ENCODE data around the gene L1CAM. TPM values are rescaled to one million over a fixed set of nuclear protein-coding genes. Genes with fewer than 3 reads are reported as not detected.
A peak's percentile ranks its signal among the peaks of the same experiment; 100 is the strongest.

L1CAM gene
- total RNA-seq, 1 donor from 2014 or later, result 0.13 TPM

DNA sequence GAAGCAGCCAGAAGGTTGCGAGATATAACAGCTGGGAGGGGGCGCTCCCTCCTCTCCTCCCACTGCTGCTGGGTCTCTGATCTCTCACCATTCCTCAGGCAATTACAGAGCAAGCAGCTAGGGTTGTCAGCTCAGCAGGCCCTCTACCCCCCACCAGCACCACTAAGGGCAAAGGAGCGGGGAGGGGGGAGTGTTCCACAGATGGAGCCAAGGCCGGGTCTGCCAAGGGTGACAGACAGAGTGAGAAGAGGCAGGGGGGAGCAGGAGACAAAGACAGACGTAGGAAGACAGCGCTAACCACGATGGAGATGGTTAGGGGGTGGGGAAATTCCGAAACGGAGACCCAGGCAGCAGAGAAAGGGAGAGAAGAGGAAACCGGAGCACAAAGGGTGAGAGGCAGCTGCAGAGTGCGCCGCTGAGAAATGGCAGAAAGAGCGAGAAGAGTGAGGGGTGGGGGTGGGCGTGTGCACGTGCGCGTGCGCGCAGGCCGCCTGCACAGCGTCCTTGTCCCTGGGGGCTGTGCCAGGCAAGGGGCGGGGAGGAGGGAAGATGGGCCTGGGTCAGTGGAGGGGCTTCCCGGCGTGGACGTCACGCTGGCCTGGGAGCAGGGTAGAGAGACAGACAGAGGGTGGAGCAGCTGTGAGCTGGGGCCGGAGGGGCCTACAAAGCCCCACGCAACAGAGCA, 6.9 kb downstream of the L1CAM start:
- no peak for DNase-seq (ENCODE audit: low read depth in 2 of 2)

DNA sequence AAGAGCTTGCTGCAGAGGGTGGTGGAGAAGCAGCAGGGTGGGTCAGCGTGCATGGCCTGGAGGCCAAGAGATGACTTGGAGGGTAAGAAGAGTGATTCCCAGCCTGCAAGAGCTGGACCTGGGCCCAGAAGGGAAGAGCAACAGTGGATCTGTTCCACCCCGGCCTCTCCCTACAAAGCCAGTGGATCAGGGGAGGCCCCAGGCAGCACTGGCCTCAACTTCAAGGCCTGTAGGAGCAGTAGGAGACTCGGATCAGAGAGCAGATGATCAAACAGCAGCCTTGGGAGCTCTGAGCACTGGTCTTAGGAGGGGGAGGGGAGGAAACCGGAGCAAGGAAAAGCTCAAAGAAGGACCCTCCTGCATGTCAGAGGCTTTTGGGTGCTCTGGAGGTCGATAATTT, 7.6 kb downstream of the L1CAM start:
- DNase-seq (ENCODE audit: low read depth in 2 of 2), result no peak

DNA sequence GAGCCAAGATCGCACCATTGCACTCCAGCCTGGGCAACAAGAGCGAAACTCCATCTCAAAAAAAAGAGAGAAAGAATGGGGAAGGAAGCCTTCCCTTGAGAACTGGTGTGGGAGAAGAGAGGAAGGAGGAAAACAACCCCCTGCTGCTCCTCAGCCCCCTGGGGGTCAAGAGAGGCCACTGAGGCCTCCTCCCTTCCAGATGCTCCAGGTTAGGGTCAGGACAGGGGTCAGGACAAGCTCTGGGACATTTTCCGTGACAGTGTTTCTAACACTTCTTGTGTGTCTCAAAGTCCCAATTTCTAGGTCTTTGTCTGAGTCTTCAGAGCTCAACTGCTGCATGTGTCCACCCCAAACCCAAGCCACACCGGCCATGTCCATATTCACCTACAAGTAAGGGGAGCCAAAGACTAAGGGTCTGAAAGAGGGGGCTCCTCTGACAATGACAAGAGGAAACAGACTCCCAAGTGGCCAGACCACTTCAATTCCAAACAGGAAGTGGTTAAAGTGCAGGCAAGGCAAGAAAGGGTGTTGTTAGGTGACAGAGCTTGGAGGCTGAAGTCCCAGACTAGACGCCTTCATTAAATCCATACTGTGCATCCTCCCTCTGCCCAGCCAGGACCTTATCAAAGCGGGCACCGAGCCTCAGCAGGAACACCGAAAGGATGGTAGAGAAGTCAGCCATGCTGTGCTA, 8.3 kb downstream of the L1CAM start:
- no peak for DNase-seq (ENCODE audit: low read depth in 2 of 2)

DNA sequence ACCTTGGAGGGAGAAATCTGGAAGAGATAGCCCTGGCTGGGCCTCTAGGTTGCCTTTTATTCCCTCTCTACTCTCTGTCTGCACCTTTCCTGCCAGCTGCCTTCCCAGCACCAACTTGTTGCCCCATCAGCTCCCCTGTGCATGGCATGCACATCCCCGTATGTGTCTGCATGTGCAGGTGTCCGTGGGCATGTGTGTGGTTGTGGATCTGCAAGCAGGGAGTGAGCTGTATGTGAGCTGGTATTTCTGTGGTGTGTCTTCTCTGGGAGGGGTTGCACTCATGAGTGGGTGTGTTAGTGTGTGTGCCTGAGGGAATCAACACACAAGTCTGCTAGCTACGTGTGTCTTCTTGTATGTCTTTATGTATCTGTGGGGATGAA, 9.9 kb downstream of the L1CAM start:
- DNase-seq (ENCODE audit: low read depth in 2 of 2), result no peak

DNA sequence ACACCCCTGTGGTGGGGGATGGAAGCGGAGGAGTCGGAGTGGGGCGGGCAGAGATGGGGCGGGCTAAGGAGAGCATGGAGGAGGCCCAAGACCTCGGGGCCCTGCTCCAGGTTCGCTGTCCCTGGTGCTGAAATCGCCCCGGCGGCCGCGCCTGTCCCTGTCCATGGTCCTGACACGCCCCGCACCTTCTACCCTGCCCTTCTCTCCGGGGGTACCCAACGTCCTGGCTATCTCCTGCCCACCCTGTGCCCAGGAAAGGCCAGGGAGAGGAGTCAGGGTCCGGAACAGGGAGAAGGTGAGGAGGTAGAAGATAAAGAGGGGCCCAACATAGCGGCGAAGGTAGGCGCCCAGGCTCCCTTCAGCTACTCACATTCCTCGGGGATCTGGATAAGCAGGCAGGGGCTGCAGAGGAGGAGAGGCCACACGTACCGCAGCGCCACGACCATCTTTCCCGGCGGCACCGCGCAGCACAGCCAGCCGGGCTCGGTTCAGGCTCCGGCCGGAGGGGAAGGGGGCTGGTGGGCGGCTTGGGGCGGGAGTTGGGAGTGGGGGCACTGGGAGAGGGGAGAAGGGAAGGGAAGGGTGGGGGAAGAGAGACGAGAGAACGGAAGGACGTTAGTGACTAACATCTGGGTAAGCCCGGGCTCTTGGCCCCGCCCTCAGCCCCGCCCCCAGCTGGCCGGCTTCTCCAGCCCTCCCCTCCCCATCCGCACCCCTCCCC, 10.4 kb downstream of the L1CAM start:
- peak in 1 of 2 donors; percentile 29 for DNase-seq (ENCODE audit: low read depth in 2 of 2)

DNA sequence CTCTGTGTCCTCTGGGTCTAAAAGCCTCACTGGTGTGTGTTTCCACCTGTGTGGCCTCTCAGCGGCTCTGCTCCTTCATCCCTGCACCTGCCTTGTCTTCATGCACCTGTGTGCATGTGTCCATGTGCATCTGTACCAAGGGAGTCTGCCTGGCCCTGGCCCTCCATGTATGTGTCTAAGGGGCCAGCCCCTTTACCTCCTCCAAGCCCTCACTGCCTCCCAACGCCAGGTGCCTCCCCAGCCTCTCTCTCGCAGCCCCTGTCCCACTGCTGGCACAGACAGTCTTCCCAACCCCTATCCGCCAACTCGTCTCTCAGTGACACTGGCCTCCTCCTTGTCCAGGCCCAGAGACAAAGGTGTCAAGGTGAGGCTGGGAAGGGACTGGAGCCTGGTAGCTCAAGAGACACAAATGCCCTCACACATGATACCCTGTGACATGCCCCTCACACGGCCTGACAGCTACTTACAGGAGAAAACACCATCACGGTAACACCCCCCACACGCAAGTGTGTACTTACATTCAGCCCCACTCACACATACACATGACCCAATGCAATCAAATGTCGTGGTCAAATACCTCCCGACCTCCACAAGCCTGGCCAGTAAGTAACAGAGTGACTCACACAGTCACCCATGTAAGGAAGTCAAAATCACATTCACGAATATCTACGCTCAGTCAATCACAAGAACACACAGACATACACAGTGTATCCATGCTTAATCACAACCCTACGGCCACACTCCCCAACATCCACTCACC, 11.4 kb downstream of the L1CAM start:
- DNase-seq (ENCODE audit: low read depth in 2 of 2), result no peak

DNA sequence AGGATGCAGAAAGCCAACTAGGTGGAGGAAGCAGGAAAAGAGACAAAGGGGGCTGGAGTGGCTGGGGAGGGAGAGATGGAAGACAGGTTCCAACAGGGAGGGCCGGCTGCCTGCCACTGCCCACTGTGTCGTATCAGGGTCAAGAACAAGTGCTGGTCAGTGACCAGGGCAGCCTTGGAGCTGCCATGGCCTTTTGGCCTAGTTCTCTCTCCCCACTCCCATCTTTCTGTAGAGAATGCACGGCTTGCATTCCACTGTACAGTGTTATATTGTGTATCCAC, 11.9 kb downstream of the L1CAM start:
- DNase-seq (ENCODE audit: low read depth in 2 of 2), result no peak

DNA sequence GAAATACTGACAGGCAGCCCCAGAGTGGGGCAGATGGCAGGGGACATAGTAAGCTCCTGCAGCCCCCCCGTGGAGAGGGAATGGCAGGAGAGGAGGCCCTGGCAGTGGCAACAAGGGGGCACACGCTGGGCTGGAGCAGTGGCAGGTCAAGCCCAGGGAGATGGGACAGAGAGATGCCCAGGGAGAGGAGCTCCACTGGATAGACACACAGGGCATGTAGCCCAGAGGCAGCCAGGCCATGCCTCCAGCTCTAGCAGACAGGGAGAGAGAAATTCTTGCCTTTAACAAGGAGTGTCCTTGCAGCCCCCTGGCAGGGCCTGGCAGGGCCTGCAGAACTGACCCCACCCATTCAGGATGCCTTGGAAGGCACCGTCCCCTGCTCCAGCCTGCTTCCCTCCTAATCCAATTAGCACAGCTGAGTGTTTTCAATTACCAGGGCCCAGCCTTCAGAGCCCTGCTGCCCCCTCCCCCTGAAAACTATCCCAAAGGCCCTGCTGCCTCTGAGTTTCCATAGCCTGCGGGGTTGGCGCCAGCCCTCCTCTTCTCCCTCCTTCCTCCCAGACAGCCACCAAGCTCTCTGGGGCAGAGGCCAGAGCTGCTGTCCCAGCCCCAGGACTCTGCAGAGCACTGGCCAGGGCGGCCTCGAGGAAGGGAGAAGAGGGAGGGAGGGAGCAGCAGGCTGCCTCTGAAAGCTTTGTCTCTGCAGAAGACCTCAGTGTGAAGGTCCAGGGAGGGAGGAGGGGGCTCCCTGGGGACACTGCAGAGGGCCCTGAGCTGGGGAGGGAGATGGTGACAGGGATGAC, 12.5 kb downstream of the L1CAM start:
- no peak for DNase-seq (ENCODE audit: low read depth in 2 of 2)

DNA sequence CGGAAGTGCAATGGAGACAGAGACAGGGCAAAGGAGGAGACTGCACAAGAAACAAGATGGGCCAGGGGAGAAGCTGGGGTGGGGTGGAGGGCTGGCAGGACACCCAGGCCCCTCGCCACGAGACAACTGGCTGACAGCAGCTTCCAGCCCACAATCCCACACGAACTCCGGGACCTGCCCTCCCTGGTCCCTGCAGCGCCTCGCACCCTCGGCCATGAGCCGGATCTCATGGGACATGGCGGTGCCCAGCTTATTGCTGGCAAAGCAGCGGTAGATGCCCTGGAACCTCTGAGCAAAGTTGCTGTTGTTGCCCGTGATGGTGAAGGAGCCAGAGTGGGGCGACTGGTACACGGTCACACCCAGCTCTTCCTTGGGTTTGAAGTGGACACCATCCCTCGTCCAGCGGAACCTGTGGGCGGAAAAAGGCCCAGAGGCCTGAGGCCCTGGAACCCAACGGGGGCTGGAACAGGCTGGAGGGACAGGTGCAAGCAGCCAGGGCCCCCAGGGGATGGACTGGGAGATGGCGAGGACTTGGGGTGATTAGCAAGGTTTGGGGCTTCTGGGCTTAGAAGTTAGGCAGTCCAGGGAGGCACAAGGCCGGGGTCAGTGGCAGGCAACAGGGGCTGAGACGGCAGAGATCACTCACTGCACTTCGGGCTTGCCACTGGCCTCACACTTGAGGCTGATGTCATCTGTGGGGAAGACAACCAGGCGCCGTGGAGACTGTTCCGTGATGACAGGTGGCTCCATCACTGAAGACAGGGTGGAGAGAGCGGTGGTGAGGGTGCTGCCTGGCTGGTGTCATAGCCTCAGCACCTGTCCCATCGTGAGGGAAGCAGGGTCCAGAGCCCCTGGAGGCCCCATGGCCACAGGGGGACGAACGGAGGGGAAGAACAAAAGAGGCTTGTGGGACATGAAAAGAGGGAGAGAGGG, 13.8 kb downstream of the L1CAM start:
- no peak for DNase-seq (ENCODE audit: low read depth in 2 of 2)

DNA sequence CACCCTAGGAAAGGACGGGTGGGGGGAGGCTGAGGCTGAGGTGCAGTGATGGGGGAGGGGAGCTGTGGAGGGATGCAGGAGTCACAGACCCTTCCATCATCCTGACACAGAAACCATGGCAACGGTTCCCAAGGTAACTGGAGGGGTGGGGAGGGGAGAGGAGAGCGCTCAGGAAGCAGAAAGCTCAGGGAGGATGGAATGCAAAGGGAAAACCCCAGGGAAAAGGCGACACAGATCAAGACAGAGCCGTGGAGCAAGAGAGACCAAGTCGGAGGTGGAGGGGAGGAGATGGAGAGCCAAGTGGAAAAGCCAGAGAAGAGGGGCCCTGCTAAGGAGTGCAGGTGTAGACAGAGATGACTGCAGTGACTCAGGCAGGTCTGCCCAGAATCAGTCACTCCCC, 14.5 kb downstream of the L1CAM start:
- DNase-seq (ENCODE audit: low read depth in 2 of 2), result no peak

DNA sequence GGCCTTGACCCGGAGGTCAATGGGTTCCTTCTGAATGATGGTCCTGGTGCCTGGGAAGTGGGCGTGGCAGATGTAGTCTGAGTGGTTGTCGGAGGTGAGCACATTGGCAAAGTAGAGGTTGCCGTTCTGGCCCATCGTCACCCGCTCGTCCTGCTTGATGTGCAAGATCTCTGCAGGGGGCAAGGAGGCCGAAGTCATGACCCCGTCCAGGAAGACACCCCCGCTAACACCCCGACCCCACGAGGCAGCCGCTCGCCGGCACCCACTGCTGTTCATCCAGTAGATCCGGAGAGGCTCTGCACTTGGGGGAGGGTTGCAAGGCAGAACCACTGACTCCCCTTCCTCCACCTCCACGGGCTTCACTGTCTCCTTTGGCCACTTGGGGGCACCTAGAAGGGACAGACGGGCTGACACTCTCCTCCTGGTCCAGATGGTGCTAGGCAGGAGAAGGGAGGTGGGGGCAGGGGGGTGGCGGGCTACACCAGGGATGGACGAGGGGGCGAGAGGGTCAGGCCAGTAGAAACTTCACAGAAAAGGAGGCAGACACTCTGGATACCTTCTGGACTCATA, 15.1 kb downstream of the L1CAM start:
- DNase-seq (ENCODE audit: low read depth in 2 of 2), result no peak

DNA sequence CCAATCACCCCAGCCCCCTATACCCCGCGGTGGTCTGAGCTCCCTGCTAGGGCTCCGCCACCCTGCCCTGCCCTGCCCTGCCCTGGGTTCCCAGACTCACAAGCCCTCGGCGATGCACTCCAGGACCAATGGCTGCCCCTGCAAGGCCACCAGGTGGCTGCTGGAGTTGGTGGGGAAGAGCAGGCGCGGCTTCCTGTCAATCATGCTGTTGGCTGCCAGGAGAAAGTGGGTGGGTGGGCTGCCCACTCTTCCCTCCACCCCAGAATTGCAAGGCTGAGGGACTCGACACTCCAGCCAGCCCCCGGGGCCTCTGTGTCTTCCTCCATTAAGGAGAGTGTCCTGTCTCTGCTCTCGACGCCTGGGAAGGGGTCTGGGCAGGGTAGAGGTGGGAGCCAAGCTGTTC, 15.7 kb downstream of the L1CAM start:
- no peak for DNase-seq (ENCODE audit: low read depth in 2 of 2)

DNA sequence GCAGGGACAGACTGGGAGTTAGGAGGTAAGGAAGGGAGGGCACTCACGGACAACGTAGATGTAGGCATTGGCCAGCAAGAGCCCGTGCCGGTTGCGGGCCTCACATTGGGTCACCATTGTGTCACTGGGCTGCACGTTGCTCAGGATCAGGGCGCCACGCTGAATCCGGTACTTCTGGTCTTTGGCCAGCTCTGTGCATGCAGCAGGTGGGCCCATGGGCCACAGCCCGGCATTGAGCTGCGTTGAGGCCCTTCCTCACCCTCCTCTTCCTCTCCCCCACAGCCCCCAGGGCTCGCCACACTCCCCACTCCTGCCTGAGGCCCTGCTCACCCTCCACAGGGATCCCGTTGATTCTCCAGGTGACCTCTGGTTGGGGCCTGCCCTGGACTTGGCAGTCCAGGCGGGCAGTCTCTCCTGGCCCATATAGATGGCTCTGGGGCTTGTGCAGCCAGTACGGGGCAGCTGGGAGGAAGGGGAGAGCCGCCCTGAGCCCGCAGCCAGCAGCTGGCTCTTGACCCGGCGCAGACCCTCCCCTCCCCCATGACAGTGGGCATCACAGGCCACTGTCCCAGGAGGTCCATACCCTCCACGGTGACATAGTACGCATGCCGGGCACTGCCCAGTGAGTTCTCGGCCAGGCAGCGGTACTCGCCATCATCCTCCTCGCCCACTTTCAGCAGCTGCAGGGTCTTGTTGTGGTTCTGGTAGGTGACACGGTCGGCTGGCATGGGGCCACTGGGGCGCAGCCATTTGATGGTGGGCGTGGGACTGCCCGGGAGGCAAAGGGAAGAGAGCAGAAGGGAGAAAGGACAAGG, 16.3 kb downstream of the L1CAM start:
- no peak for DNase-seq (ENCODE audit: low read depth in 2 of 2)

DNA sequence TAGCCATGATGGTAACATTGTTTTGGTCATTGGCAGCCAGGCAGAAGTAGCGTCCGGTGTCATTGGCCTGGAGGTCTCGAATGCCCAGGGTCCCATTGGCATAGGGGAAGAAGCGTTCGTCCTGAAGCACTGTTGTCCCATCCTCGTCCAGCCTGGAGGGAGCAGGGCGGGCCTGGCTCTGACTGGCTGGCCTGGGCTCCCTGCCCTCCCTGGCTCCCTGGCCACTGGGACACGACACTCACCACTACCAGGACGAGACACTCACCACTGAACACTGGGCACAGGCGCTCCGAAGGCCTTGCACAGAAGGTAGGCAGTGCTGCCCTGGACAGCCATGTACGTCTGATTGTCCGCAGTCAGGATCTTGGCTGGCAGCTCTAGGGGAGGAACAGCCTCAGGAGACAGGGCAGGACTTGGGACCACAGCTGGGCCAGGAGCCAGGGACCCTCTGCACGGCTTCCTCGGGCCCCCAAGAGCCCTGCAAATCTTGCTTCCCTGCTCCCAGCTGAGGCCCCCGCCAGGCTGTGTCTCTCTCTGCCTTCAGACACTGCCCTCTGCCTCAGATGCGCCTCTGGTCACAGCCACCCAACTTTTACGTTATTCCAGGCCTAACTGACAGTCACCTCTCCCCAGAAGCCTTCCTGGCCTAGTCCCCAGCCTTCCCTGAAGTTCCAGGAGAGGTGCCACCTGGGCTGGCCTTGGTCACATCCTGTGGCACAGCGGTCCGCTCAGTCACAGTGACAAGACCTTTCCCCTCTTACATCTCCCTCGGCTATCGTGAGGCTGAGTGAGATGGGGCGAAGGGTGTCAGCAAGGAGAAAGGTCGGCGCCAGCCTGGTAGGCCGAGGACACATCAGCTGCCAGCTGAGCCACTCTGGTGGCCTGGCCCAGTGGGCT, 17.1 kb downstream of the L1CAM start:
- DNase-seq (ENCODE audit: low read depth in 2 of 2), result no peak

DNA sequence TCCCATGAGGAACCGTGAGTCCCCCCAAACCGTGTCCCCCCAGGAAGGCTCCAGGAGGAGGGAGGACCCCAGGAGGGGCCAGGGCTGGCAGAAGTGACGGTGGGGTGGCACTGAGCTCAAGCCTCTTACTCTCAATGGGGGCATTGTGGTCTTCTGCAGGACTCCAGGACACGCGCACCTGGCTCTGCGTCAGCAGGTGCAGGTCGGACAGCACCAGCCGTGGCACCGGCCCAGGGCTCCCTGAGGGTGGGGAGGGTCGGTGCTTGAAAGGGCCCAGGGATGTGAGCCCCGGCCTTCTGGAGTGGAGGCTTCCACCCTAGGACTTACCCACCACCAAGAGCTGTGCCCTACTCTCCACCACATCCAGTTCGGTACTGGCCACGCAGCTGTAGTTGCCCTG, 18.3 kb downstream of the L1CAM start:
- DNase-seq (ENCODE audit: low read depth in 2 of 2), result no peak

DNA sequence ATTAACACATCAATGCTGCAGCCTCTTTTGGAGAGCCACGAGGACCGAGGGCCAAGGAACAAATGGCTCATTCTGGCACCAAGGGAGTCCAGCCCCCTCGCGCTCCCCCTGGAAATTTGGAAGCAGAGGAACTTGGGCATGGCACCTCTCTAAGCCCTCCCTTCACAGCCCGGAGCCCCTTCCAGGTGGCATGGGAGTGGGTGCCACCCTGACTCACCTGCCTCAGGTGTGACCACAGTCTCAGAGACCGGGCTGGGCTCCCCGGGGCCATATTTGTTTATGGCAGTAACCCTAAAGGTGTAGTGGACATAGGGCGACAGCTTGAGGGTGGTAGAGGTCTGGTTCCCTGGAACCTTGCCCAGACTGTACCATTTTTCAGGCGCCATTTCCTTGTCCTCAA, 18.8 kb downstream of the L1CAM start:
- no peak for DNase-seq (ENCODE audit: low read depth in 2 of 2)

DNA sequence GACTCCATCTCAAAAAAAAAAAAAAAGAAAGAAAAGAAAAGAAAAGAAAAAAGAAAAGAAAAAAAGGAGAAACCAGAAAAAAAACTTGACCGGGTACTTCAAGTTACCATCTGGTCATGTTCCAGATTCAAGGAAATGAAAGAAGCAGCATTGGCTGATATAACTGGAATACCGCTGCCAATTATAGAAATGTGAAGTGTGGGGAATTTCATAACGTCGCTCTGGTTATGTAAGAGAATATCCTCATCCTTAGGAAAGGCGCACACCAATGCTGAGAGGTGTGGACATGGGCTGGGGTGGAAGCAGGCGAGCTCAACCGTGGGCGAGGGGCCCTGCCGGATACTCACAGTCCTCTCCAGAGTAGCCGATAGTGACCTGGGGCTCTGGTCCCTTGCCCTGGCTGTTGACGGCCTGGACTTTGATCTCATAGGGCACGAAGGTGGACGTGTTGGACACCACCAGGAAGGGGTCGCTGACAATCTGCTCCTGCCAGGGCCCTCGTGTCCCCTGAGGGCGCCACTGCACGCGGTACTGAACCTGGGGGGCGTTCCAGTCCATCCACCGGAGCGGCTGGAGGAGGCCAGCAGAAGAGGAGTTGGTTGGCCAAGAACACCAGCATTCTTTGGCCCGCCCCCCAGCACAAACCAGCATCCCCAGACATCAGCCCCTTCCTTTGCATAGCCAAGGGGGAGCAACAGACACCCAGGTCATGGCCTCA, 19.5 kb downstream of the L1CAM start:
- no peak for DNase-seq (ENCODE audit: low read depth in 2 of 2)

Data from dermis microvascular lymphatic vessel endothelial cell (primary cell).